Activated CD4-positive, alpha-beta T cell treated with anti-CD3 and anti-CD28 coated beads, Interleukin-2, amount 50 U/mL, for 4 hours (primary cell): Measurements from ENCODE around the gene SEC24C.
"Not testable (repeated sequence)": the region's sequence is repeated elsewhere in the genome, so short reads cannot be mapped to it uniquely, and the experiment has no call there.

Source experiments
- DNase-seq, 2 experiments: peaks; one replicate each; pipeline ENCODE4 v3.0.0-alpha.2; 2020

The SEC24C gene

GRCh38 chr10:73773152-73773879, 29.1 kb downstream of the SEC24C start:
- DNase-seq, result no peak

GRCh38 chr10:73774637-73775036, 30.5 kb downstream of the SEC24C start:
- DNase-seq, result no peak

- DNase-seq, result no peak
Observed at GRCh38 chr10:73779018-73779417, 34.8 kb downstream of the SEC24C start.

GRCh38 chr10:73779539-73780197, 35.5 kb downstream of the SEC24C start:
- no peak for DNase-seq

GRCh38 chr10:73780301-73780700, 36.1 kb downstream of the SEC24C start:
- no peak for DNase-seq

GRCh38 chr10:73780966-73781365, 36.8 kb downstream of the SEC24C start:
- DNase-seq, result no peak

- DNase-seq, result no peak
Observed at GRCh38 chr10:73781548-73781878, 37.3 kb downstream of the SEC24C start.

GRCh38 chr10:73781879-73782748, 37.9 kb downstream of the SEC24C start, which contains the start of gene CHCHD1:
Gene CHCHD1 (plus strand): TSS chr10:73782048. CDS start chr10:73782076, 28 bp downstream.
- DNase-seq, result peak; percentile 88 to 90

- DNase-seq, result no peak
Observed at GRCh38 chr10:73782749-73783085, 38.5 kb downstream of the SEC24C start.

GRCh38 chr10:73785211-73785720, 41.1 kb downstream of the SEC24C start, which contains the start of gene ZSWIM8:
Gene ZSWIM8 (plus strand): TSS chr10:73785606. CDS start chr10:73785879, 273 bp downstream.
- DNase-seq, result peak; percentile 76

- DNase-seq, result peak; percentile 31 to 43
Observed at GRCh38 chr10:73785721-73786511, 41.7 kb downstream of the SEC24C start.

- DNase-seq, result no peak
Observed at GRCh38 chr10:73786512-73786885, 42.3 kb downstream of the SEC24C start.

- DNase-seq, result not testable (repeated sequence)
Observed at GRCh38 chr10:73787031-73787800, 43.0 kb downstream of the SEC24C start.

GRCh38 chr10:73788864-73789658, 44.9 kb downstream of the SEC24C start:
- DNase-seq, result no peak

- no peak for DNase-seq
Observed at GRCh38 chr10:73789659-73790055, 45.5 kb downstream of the SEC24C start.

GRCh38 chr10:73790886-73791625, 46.9 kb downstream of the SEC24C start:
- DNase-seq, result no peak

- DNase-seq, result no peak
Observed at GRCh38 chr10:73791871-73792400, 47.8 kb downstream of the SEC24C start.

GRCh38 chr10:73793456-73793855, 49.3 kb downstream of the SEC24C start:
- no peak for DNase-seq

GRCh38 chr10:73795491-73795890, 51.3 kb downstream of the SEC24C start:
- not testable (repeated sequence) for DNase-seq

- DNase-seq, result not testable (repeated sequence)
Observed at GRCh38 chr10:73796035-73796434, 51.9 kb downstream of the SEC24C start.
